ENCODE measurements around the gene CRYBG1.
"Not testable (repeated sequence)": the region's sequence is repeated elsewhere in the genome, so short reads cannot be mapped to it uniquely, and the experiment has no call there.

Gene CRYBG1

GRCh38 chr6:106547601-106548453 lies 187.3 kb downstream of the CRYBG1 start:
- DNase-seq: no peak

DNA sequence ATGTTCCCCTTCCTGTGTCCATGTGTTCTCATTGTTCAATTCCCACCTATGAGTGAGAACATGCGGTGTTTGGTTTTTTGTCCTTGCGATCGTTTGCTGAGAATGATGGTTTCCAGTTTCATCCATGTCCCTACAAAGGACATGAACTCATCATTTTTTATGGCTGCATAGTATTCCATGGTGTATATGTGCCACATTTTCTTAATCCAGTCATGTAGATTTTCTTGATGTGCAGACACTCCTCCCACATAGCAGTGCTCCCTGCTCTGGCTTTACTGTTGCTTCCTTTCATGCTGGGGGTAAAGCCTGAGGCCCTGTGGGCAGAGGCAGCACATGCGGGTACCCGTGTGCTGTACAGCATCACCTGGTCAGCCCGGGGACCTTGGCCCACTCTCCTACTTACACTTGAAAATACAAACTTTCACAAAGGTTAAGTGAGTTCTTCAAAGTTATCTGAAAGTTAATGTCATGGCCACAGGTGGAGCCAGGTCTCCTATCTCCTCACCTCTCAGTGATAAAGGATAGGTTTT lies 188.5 kb downstream of the CRYBG1 start:
- not testable (repeated sequence) for DNase-seq

GRCh38 chr6:106549521-106549920 lies 189.0 kb downstream of the CRYBG1 start:
- DNase-seq: no peak

DNA sequence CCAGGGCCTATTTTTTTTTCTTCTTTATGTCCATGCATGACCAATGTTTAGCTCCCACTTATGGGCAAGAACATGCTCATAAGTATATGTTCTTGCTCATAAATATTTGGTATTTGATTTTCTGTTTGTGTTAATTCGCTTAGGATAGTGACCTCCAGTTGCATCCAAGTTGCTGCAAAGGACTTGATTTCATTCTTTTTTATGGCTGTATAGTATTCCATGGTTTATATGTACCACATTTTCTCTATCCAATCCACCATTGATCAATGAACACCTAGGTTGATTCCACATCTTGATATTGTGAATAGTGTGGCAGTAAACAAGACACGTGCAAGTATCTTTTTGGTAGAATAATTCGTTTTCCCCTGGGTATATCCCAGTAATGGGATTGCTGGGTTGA lies 190.6 kb downstream of the CRYBG1 start:
- no peak for DNase-seq

DNA sequence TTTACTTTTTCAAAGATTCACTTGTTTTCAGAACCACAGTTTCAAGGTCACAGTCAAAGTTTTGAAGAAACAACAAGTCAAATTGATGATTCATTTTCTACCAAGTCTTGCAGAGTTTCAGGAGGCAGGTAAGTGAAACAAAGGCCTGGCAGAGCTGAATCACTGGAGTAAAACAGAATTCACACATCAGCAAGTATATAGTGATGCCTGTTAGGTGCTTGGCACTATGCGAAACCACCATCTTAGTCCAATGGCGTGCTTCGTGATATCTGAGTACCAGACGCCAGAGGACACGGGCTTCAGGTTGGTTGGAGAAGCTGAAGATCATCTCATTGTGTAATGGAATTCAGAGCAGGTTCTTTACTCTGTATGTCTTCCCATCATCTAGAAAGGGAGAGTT lies 192.9 kb downstream of the CRYBG1 start:
- no peak for DNase-seq

DNA sequence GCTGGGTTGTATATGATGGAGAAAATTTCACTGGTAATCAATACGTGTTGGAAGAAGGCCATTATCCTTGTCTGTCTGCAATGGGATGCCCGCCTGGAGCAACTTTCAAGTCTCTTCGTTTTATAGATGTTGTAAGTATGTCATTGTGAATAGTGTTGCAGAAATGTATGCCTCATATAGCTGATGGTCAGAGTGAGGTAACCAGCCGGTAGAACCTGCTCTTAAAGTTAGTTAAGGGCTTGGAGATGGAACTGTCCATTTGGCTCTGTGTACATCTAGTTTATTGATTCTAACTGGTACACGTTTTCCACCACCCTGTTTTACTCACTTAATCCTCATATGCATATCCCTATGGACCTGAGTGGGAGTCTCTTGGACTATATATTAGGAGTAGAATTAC lies 195.2 kb downstream of the CRYBG1 start:
- DNase-seq: no peak

DNA sequence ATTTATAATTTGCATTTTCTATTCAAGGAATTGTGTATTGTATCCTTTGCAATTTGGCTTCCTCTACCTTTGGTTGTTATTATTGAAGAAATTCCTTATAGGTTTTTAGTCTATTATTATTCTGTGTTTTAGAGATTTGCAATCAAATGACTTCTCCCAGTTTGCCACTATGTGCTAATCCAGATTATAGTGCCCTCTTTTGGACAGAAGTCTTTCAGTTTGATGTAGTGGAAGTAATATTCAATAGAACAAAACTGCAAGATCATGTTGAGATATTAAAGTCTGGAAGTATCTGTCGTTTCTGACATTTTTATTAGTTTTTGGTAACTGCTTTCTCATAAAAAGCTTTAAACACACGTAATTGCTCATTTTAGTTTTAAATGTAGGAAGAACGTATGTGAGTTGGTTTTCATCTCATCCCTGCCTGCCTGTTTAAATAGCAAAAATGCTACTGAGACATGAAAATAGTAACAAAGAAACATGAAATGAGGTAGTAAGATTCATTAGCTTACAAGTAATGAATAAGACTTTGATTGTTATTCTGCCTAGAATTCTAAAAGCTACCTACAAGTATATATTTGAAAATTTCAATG lies 195.9 kb downstream of the CRYBG1 start:
- no peak for DNase-seq

DNA sequence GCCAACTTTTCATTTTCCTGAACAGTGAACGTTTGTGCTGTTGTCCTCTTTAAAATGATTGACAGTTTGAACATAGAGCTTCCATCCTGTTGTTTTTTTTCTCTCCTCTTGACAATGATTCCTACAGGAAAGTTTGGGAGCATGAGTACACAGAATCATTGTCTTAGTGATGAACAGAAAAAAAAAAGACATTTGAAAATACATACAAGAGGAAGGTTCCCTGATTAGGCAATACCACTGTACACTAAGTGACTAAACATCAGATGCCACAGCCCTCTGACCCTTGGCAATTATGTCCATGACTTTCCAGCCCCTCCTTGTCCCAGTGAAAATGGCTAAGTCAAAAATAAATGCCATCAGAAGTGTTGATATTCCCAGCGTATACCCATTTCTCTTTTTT lies 197.3 kb downstream of the CRYBG1 start:
- DNase-seq: no peak

- DNase-seq: no peak
These were observed 197.8 kb downstream of the CRYBG1 start for GRCh38 chr6:106558364-106558763.

GRCh38 chr6:106559659-106560058 lies 199.1 kb downstream of the CRYBG1 start:
- not testable (repeated sequence) for DNase-seq

DNA sequence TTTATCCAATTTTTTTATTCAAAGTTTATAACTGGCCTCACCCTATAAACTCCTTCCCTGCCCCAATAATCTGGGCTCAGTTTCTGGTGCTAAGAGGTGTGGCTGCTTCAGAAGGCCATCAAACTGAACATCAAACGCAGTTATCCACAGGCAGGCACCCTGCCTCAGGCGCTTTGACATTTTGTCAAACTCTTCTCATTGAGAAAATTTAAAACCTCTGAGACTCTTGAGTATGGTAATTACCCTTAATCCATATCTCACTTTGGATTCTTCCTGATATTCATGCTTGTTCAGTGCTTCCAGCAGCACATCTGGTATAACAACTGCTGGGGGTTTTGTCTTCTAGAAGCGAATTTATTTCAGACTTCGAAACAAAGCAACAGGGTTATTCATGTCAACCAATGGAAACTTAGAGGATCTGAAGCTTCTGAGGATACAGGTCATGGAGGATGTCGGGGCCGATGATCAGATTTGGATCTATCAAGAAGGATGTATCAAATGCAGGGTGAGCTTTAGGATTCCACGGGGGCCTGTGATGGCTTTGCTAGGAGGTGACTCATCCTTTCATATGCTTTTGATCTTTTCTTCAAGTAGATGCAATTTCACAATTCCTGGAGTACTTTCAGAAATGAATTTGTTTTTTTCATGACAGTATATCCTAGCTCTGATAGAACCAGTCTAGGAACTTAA lies 200.6 kb downstream of the CRYBG1 start:
- DNase-seq: no peak

DNA sequence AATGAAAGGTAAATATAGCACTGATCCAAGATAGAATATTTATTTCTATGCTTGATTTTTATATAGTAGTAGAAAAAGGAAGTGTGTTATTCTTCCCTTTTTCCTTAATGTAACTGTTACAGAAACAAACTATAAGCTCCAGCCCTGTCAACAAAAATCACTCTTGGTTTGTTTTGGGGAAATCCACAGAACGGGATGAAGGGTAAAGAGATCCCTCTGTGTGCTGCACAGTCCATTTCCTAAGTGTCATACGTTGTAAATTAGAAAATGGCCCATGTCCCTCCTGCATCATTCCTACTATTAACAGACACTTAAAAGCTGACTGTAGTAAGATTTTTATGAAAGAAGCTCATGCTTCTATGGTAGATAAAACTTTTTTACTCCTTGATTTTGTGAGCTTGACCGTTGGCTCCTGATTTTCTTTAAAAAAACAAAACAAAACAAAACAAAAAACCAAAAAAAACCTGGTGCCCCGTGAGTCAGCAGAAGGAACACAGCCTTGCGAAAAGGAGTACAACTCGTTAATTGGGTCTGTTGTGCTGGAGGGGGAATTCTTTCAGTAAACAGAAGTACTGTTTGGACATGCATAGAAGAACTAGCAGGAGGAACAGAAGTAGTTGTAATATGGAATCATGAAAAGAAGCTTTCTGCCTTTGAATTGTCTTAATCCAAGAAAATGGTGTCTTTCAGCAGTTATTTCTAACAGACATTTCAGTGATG lies 201.3 kb downstream of the CRYBG1 start:
- DNase-seq: no peak

- DNase-seq: no peak
These were observed 203.1 kb downstream of the CRYBG1 start for GRCh38 chr6:106563614-106564013.

GRCh38 chr6:106564476-106564875 lies 204.0 kb downstream of the CRYBG1 start:
- DNase-seq: no peak

GRCh38 chr6:106568530-106568929 lies 208.0 kb downstream of the CRYBG1 start:
- no peak for DNase-seq

GRCh38 chr6:106569428-106569827 lies 208.9 kb downstream of the CRYBG1 start:
- no peak for DNase-seq

GRCh38 chr6:106572436-106572835 lies 211.9 kb downstream of the CRYBG1 start:
- no peak for DNase-seq

DNA sequence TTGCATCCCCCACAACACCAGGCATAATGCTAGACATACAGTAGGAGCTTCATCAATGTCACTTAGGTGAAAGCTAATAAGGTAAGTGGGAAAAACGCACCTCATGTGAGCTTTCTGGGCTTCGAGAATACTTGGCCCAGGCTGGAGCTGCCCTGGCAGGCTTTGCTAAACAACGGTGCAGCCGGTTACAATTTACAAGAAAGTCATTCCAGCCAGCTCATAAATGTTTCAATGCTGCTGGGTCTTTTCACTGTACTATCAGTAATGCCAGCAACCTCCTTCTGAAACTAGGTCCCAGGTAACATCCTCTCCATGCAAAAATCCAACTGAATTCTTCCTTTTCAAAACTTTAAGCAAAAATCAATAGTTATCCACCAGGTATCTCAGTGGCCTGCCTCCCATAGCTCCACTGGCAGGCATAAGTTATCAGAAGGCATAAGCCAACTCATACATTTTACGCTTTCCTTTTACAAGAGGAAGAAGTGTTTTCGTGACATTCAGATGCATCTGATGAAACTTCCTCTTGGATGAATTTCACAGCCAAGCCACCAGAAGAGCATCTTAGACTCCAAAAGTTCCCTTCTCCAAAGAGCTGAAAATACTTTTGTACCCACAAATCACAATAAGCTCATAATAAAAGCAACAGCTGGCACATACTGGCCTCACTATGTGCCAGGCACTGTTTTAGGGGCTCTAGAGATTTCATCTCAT lies 212.5 kb downstream of the CRYBG1 start:
- no peak for DNase-seq

DNA sequence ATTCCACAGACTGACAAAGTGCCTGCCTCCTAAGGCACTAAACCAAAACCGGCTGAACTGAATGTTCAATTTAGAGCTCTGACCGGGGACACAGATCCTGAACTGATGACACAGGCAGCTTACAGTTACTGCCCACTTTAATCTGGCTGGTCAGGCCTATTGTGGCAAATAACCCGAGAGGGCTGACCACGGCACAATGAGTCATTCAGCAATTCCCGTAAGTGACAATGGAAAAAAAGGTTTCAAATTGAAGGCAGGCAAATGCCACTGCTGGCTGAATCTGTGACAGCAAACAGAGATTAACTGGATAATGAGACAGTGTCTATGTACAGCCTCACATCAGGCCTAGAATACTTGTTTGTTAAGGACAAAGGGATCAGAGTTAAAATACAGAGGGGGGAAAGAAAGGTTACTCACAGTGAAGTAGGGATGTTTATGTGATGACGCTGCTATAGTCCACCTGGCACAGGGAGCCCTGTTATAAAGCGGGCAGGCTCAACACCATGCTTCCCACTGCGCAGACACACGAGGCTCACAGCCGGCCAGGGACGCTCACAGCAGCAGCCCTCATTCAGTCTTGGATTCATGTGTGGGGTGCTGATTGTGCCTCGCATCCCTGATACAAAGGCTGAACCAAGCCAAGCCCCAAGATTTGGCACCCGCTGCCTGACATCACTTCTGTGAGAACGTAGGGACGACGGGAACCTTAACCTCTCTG lies 214.4 kb downstream of the CRYBG1 start:
- DNase-seq: peak in 24 of 56 donors; percentile 2 to 81 (median 12)

GRCh38 chr6:106579281-106579680 lies 218.8 kb downstream of the CRYBG1 start:
- no peak for DNase-seq
